Ecto neural progenitor cell (in vitro differentiated cells): Measurements from ENCODE around the gene IL1R2.
A peak's percentile ranks its signal among the peaks of the same experiment; 100 is the strongest.

Source experiments
- DNase-seq: peaks from one replicate; pipeline ENCODE4 v3.0.0-alpha.2; 2018; ENCODE audit warnings: low spot score

IL1R2 gene, protein sequence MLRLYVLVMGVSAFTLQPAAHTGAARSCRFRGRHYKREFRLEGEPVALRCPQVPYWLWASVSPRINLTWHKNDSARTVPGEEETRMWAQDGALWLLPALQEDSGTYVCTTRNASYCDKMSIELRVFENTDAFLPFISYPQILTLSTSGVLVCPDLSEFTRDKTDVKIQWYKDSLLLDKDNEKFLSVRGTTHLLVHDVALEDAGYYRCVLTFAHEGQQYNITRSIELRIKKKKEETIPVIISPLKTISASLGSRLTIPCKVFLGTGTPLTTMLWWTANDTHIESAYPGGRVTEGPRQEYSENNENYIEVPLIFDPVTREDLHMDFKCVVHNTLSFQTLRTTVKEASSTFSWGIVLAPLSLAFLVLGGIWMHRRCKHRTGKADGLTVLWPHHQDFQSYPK

DNA sequence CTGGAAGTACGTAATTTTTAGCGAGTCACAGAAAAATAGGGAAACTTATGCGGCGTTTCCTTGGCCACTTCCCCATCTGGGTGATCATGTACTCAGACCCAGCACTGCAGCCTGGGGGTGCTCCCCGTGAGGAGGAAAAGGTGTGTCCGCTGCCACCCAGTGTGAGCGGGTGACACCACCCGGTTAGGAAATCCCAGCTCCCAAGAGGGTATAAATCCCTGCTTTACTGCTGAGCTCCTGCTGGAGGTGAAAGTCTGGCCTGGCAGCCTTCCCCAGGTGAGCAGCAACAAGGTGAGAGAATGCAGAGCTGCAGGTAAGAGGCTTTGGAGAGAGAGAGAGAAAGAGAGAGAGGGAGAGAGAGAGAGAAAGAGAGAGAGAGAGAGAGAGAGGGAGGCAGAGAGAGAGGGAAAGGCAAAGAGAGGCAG, at the start of gene IL1R2:
TSS of gene IL1R2 (plus strand) at position 240 of the 425 bp plus-strand sequence. CDS start 16,616 bp downstream, outside the sequence.
- DNase-seq, result no peak

DNA sequence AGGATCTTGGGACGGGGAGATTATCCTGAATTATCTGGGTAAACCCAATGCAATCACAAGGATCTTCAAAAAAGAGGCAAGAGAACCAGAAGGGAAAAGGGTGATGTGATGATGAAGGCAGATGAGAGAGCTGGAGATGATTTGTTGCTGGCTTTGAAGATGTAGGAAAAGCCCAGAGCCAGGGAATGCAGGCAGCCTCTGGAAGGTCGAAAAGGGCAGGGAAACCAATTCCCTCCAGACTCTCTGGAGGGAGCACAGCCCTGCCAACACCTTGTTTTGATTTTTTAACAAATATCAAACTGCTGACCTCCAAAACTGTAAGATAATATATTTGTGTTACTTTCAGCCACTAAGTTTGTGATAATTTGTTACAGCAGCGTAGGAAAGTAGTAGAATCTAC, 48.9 kb upstream of the IL1R2 start:
- no peak for DNase-seq

DNA sequence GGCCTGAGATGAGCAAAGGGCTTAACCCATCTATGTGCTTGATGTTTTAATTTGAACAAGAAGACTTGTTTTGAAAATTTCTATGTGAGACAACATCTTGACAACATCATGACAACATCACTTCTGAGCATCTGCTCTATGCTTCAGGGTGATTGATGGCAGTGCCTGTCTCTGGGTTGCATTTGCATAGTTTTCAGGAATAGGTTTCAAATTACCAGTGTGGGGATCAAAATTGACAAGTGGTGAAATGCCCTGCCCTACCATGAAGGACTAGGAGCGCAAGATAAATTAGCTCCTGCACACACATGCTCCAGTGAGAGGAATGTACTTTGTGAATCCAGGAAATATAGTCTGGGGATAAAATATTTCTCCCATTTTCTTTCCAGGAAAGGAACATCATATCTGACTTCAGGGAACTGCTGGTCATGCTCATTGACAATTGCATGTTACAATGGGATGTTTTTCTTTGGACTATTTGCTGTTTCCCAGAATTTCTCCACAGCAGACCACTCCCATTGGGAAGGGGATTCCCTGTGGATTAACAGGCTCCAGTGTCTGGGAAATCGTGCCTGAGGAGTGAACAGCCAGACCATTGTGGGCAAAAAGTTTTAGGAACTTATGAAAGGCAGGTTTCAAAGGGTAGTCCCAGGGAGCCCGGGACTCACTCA, 45.3 kb upstream of the IL1R2 start:
- DNase-seq, result no peak

DNA sequence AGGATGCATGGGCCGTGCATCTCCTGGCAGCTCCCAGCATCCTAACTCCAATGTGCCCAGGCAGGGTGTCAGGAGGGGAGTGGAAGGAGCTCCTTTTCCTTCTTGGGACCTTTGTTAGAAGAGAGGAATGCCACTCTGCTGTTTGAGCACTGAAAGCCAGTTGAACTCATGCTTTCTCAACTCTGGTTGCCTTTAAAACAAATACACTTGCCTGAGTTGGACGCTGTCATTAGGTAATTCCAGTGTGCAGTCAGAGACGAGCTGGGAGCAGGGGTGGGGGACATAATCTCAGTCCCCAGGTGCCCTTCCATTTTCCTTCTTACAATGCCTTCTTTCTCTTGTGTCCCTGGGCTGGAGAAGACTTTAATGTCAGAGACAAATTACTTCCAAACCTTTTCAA, 44.4 kb upstream of the IL1R2 start:
- no peak for DNase-seq

DNA sequence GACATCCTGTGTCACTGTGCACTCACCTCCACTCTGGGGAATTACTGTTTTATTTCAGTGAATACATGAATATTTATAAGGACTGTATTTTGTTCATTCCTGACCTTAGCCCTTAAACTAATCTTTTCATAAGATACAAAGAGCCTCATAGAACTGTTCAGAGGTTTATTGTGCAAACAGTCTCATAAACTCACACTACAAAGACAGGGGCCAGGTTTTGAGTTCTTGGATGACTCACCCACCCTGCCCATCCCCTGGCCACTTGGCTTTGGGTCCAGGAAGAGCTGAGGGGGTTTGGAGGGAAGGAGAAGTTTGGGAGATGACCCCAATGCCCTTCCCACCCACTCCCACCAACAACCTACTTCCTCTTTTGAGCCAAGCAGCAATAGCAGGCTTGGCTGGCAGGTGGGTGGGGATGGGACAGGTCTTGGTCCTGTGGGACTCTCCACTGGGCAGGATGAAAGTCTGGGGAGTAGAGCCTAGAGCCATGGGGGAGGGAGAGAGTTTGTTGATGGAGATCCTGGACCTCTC, 43.1 kb upstream of the IL1R2 start:
- DNase-seq, result no peak

DNA sequence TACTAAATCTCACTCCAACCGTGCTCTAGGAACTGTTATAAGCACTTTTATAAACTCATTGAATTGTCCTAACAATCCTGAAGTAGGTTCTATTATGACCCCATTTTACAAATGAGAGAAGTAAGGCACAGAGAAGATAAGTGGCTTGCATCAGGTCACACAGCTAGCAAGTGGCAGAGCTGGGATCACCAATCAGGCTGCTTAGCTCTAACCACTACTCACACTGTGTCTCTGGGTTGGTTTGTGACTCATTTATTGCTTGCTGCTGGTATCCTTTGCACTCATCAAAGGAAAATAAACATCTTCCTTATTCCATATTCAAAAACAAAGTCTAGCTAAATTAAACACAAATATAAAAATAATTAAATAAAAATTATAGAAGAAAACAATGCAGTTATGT, 42.5 kb upstream of the IL1R2 start:
- no peak for DNase-seq

DNA sequence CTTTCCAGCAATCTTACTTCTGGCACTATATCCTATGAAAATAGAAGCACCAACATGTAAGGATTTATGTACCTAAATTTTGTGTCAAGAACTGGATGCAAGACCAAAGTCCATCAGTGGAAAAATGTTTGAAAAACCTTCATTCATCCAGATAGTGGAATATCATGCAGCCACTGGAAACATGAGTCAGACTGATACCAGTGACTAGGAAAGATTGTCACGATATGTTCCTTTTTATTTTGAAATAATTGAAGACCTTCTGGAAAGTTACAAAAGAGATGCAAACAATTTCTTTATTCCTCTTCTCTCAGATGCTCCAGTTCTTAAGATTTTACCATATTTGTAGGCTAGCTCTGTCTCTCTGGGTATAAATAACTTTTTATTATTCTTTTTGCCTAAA, 40.5 kb upstream of the IL1R2 start:
- DNase-seq, result no peak

DNA sequence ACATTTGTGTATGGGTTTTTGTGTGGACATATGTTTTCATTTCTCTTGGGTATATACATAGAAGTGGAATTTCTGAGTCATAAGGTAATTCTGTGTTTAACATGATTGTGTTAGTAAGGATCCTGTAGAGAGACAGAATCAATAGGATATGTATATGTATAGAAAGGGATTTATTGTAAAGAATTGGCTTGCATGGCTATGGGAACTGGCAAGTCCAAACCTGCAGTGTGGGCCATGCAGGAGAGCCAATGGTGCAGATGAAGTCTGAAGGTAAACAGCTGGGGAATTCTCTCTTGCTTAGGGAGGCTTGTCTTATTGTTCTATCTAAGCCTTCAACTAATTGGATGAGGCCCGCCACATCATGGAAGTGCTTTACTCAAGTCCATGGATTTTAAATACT, 39.2 kb upstream of the IL1R2 start:
- no peak for DNase-seq

DNA sequence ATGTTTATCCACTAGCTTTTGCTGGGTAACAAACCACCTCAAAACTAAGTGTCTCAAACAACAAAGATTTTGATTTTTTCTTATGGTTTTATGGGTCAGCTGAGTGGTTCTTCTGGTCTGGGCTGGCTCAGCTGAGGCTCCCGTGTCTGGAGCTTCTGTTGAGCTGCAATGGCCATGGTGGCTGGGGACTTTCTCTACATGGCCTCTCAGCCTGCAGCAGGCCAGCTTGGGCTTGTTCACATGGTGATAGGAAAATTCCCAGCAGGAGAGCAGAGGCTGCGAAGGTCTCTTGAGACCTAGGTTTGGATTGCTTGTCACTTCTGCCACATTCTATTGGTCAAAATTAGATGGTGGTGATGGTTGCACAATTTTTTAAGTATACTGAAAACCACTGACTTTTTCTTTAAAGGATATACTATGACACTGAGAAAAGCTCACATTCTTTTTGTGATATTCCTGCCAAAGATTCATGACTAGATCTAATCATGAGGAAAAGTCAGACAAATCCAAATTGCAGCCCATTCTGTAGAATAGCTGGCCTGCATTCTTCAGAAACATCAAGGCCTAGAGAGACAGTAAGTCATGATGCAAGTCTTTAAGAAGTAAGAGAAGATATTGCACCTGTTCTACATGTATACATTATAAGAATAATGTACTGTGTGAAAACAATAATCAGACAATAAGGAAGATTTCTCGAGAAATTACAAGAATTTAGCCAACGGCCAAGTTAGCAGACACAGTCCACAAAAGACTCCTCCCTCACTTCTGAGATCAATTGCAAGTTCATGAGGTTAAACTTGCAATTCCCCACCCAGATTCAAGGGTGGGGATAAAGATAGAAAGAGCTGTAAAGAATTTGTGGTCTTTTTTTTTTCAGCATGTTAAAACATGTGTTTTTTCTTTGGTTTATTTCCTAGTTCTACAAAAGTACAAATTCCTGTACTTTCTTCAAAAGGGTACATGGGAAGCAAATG, 35.0 kb upstream of the IL1R2 start:
- no peak for DNase-seq

DNA sequence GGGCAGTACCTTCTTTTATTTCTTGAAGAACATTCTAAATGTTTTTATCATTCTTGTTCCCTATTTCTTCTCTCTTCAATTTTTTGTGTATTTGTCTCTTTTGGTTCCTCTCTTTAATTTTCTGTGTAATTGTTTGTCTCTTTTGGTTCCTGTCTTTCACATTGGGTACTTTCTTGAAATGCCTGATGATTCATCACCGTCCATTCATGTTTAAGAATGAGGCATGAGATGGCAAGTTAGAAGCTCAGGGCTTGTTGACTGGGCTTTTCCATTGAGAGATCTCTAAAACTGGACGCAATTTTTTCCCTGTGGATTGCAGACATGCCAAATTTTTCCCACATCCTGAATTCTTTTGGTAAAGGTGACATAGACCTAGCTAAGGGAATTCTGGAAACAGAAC, 33.7 kb upstream of the IL1R2 start:
- DNase-seq, result no peak

DNA sequence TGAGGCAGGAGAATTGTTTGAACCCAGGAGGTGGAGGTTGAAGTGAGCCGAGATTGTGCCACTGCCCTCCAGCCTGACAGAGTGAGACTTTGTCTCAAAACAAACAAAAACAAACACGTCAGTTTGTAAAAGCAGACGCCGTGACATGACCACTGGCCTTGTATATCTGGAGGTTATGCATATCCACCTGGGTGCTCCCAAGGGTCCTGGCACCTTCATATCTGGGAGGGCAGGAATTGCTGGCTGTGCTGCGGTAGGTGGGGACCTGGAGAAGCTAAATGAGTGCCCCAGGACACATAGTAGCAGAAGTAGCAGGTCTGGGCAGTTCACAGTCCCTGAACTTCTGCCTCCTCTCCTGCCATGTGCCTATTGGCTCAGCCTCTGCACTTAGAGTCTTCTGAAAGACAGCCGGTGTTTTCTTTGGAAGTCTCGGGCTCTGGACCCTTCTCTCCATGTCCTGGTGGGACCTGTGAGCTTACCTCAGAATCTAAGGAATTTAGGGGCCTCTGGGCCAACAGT, 30.9 kb upstream of the IL1R2 start:
- no peak for DNase-seq

DNA sequence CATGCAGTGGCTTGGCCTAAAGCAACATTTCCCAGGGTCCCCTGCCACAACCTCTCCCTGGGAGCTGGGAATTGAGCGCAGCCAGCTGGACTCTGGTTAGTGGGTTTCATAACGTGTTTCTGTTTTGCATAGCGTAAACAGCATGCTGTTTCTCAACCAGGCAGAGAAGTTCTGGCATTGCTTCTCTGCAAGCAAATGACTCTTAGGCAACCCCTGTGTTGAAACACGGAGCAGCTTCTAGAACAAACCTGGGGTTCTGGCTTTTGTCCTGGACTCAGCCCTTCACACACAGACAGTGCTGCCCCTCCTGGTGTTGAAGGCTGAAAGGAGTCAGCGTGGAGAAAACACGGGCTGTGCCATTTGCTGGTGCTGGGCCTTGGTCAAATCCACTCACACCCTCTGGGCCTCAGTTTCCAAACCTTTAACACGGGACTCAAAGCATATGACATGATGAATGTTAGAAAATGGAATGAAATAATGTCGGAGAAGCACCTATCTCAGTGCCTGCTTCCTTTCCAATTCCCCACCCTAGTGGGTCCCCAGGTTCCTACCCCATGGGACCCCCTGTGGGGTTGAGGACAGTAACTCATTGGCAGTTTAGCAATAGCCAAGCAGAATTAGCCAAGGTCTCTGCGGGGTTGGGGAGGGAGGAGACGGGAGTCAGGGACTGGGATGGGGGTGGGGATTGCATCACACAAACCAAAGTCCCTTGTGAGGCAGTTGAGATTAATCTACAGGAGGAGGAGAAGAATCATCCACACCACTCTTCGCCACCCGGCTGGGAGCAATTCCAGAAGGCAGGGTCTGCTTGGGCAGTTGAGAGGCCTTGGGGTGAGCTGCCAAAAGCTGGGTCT, 30.2 kb upstream of the IL1R2 start:
- no peak for DNase-seq

DNA sequence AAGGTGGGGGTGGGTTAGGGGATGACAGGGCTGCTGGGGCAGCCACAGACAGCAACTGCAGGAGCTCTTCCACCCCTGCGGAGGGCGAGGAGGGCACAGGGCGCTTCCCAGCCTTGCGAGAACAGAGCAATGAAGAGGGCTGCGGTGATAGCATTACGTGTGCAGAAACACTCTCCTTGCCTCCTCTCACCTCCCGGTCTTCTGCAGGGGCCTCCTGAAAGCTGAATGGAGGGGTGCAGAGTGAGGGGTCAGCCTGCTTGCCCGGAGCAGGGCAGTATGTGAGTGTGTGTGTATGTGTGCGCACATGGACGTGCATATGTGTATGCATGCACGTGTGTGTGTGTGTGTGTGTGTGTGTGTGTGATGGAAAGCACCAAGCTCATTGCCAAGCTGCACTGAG, 29.5 kb upstream of the IL1R2 start:
- DNase-seq, result no peak

DNA sequence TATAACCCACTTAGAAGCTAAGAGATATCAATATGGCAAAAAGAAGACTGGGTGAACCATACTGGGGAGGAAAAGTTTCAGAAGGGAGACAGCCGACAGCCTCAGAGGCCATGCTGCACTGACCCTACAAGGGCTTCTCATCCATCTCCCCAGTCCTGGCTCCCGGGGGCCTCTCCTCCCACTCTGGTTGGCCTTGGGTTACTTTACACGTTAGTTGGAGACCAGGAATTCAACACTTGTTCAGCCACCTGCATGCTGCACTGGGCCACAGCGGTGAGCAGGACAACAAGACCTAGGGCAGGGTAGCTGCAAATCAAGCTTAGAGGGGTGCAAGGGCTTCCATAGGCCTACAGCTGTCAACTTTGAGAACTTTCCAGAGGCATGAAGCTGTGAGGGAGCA, 28.6 kb upstream of the IL1R2 start:
- DNase-seq, result no peak

DNA sequence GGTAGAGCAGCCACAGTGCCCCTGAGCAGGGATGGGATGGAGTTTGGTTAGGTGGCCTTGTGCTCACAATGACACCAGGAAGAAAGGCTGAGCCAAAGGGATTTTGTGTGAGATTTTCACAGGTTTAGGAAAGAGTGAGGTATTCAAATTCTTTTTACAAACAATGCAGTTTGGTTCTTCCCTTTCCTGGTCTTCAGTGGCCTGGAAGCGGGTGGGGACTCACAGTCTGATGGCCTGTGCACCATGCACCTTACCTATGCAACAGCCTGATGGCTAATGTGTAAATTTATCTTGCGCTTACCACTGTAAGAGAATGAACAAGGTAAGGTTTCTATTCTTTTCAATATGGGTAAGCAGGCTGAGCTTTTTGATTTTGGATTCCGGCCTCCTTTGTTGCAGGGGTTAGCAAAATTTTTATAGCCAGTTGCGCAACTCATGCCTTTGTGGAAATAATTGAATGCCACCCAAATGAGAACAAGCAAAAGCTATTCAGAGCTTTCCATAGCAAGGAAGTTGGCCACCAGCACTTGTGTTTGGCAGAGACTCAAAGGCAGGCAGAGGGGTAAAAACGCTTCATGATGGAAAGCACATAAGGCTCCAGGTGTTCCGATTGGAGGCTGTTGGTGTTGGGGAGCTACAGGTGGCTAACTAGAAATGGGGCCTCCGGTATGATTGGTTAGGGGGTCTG, 23.8 kb upstream of the IL1R2 start:
- no peak for DNase-seq

DNA sequence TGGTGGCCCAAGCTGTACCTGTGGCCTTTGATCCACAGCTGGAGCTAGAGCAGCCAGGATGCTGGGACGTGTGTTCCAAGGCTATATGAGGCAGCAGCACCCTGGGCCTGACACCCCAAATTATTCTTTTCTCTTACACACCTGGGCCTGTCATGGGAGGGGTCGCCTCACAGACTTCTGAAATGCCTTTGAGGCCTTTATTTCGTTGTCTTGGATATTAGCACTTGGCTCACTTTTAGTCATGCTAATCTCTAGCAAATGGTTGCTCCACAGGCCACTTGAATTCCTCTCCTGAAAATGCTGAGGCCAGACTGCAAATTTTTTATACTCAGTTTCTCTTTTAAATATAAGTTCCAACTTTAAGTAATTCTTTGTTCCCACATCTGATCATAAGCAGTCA, 22.0 kb upstream of the IL1R2 start:
- DNase-seq, result no peak

DNA sequence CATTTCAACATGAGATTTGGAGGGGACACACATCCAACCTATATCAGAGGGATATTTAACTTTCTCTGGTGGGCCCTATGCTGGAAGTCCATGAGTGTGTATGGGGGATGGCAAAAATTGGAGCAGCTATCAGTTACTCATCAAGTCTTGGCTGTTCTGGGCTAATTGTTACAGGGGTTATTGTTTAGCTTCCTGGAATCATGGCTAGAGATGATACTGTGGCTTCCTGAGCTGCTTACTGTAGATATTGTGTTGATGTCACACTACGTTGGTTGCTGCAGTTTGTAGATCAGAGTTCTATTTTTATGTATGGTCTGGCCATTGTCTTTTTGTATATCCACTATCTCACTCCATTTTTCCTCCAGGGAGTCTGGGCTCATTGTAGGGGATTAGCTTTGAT, 20.9 kb upstream of the IL1R2 start:
- no peak for DNase-seq

DNA sequence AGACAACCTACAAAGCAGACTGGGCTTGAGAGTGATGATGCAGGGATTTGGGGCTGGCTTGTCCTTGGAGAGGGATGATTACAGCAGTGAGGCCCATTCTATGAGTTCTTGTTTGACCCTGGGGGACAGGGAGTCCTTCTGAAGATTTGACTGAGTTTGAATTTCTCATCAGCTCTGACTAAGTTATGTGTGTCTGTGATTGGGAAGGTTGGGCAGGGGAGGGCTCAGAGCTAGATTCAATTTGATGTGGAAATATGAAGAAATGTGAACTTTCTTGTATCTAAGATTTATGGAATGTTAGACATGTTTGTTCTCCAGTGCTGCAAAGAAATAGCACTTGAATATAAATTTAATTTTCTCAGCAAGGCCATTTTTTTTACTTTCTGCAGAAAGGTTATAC, 19.9 kb upstream of the IL1R2 start:
- DNase-seq, result no peak

DNA sequence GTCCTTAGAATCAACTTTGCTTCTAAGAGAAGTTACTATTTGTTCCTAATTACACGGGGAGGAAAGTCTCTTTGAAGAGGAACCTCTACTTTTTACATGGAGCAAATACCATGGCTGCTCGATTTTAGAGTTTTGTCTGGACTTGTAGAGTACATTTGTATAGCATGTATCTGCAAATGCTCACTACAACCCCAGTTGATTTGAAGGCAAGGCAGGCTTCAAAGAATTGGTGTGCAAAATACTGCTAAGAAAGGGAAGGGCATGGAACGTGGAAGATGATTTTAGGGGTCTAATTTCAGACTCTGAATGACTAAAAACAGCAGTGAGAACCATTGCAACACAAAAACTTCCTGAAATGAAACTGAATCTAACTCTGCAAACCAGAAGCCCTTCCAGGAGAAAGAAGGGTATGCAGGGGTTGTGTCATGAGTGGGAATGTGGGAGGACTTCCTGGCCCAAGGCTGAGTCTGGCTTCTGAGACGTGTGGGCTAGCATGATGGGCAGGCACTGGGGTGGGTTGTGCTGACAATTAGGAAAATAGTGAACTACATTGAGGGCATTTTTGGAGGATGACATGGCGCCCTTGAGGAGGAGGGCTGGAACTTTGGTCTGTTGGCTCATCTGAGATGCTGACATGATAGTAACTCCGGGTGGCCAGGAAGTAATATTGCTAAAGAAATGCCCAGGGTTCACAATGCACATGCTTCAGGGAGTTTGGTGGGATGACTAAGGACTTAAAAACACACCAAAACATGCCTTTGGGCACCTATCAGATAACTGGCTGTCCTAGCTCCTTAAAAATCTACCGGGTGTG, 18.9 kb upstream of the IL1R2 start:
- DNase-seq, result no peak

DNA sequence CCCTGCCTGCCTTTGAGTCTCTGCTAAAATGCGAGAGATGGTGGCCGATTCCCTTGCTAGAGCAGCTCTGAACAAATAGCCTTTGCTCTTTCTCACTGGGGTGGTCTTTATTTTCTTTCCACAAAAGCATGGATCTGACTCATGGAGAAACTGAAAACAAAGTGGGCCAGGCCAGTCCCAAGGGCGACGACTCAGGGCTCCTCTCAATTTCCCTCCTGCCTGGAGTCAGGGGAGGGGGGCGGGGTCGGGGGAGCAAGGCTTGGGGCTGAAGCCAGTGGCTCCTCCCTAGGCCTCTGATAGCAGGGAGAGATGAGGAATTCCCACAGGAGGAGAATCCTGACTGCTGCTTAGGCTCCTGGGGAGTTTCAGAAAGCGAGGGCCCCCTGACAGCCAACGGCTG, 17.1 kb upstream of the IL1R2 start:
- peak; percentile 58 for DNase-seq
